NCI-H2196 (cell line): ENCODE measurements around the gene ETV3L.

Source experiments
- DNase-seq: peaks from one replicate; lab custom pipeline; 2025; ENCODE audit not compliant: unreplicated experiment; lab: John Stamatoyannopoulos, UW

The ETV3L gene

DNA sequence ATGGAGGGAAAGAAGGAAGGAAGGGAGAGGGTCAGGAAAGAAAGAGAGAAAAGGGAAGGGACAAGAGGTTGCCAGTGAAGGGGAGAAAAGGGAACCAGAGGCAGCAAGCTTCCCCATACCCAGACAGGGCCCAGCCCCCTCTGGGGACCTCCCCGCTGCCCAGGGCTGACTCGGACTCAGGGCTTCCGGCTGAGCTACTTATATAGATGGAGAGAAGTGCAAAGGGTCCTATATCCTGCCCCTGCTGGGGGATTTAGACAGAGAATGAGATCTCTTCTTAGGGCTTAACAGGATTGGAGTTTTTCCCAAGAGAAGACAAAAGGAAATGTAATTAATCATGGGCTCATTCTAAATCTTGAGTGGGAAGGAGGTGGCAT is at the start of gene ETV3L:
TSS of gene ETV3L (minus strand) at position 176 of the 377 bp plus-strand sequence. CDS start 285 bp downstream, outside the sequence.
- no peak for DNase-seq

GRCh38 chr1:157147906-157148700 is 48.5 kb upstream of the ETV3L start:
- DNase-seq = no peak

GRCh38 chr1:157147037-157147436 is 47.4 kb upstream of the ETV3L start:
- no peak for DNase-seq

DNA sequence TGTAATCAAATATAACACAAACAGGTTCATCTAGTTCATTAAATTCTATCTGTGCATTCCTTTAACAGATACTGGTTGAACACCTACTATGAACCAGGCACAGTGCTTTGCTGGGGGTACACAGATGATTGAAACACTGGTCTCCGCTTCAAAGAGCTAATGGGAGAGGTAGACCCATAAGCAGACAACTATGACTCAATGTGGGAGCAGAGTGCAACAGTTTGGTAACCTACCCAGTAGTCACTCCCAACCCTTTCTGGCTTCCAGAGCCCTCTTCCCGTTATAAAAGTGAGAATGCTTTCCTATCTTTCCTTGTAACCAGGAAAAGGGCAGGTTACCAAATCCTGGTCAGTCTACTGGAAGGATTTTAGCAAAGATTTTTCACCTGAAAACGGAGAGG is 46.6 kb upstream of the ETV3L start:
- no peak for DNase-seq

GRCh38 chr1:157145076-157145475 is 45.5 kb upstream of the ETV3L start:
- no peak for DNase-seq

- DNase-seq = no peak
Measured at GRCh38 chr1:157144509-157144908, 44.9 kb upstream of the ETV3L start.

DNA sequence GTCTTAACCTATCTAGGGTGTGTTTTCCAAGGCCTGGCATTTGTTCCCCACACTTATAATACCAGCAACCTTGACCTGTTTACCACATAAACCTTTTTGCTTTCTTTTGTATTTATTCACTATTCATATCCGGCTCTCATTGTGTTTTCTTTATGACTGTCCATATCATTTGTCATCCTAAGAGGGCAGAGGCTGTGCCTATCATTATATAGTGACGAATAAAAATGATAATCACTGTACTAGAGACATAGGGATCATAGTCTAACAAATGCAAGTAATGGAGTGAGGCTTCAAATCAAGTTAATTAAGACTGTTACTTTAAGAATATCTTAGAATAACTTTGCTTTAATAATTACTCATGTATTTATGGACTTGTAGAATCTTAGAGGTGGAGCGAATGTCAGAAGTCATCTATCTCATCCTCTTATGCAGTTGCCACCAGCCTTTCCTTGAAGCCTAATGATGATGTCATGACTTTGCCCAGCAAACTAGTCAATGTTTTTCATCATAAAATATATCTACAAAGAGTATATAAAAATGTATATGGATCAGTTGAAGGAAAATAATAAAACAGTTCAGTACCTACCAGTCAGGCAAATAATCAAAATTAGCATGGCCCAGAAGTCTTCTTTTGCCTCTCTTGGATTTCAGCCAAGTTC is 43.3 kb upstream of the ETV3L start:
- DNase-seq = no peak

DNA sequence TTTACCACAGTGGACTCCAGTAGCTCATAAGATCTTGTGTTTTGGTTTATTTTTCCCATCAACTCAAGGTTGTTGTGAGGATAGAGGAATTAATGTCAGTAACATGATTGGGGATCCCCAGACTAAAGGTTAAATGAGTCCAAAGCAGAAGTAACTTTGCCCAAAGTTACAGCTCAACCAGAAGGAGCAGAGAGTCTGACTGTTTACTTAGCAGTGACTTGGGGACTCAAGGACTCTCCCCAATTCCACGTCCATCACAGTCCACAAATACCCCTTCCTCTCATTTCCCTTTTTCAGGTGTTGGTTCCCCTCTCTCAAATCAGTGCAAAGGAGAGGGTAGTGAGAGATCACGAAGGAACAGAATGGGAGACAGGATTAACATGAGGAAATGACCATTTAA is 42.6 kb upstream of the ETV3L start:
- DNase-seq = no peak

DNA sequence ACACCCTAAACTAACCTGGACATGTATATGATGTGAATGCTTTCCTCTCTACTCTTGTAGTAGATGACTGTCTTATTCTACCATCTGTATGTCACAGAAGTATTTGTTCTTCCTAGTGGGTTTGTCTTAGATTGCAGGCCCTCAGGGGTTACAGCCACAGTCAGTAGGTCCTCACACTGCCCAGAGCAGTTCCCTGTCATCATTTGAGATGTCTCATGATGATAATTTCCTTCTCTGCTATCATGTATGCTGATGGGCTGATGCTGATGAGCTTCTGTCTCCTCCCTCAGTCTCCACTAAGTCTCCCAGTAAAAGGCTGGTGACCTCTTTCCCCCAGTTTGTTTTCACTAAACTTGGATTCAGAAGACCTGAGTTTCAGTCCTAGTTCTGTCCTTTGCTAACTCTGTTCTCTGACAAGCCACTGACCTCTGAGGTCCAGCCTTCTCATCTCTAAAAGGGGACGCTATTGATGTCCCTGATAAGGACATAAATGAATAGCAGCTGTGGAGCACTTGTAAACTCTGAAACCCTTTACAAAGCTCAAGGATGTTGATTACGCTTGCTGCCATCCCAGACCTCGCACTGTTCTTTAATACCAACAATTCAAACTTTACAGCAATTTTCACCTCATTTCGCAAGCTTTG is 41.7 kb upstream of the ETV3L start:
- DNase-seq = no peak

DNA sequence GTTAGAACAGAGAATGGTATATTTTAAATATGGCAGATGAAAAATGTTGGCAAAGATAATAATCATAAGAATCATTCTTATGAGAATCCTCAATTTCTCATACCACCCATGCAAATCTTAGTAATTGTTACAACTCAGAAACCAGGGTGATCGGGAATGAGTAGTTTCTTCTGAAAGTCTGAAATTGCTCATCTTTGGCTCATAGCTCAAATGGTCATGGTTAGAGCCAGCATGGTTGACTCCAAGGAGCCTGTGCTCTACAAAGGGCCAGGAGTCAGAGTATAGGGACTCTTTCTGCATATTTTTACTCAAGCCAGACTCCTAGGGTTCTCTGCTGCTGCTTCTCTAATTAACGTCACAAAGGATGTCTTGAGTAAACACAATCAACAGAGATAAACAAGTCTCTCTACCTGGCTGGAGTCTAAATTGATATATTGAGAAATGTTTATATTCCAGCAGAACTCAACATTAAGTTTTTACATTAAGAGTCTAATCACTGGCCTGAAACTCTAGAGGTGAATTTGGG is 40.5 kb upstream of the ETV3L start:
- no peak for DNase-seq

GRCh38 chr1:157139052-157139715 is 39.6 kb upstream of the ETV3L start:
- no peak for DNase-seq

DNA sequence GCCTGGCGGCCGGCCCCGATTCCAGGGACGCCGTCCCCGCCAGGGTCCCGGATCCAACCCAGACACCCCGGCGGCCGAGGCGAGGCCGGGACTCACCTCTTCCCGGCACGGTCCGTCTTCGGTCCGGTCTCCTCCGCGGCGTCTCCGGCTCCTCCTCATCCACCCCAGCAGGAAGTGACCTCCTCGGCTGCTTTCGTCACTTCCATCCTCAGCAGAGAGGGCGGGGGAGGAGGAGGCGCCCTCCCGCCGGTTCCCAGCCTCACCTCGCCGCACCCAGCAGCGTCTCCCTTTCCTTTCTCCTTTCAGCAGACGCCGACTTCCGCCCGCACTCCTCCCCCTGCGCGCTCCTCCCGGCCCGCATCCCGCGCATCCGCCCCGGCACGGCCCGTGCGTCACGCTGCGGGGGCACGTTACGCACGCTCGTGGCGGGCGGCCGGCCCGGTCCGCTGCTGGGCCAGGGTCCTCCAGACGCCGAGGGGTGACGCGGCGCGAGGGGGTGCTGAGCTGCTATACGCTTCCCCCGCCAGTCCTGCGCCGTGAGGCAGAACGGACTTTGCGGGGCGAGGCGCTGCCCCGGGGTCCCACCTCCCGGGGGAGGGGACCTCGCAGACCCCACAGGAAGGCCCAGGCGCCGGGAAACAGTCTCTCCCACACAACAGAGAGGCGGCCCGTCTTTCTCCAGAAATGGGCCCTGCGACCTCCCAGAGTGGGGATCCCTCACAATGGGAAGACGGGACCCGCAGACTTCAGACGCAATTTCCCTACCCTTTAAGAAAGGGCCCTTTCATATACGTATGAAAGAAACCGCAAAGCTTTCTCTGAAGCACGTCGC is 38.8 kb upstream of the ETV3L start, which contains the start of gene ETV3:
TSS of gene ETV3 (minus strand) at position 176 of the 832 bp plus-strand sequence. CDS start 2,043 bp downstream, outside the sequence.
- peak; percentile 95 for DNase-seq

- no peak for DNase-seq
Measured at GRCh38 chr1:157137408-157138219, 38.0 kb upstream of the ETV3L start.

DNA sequence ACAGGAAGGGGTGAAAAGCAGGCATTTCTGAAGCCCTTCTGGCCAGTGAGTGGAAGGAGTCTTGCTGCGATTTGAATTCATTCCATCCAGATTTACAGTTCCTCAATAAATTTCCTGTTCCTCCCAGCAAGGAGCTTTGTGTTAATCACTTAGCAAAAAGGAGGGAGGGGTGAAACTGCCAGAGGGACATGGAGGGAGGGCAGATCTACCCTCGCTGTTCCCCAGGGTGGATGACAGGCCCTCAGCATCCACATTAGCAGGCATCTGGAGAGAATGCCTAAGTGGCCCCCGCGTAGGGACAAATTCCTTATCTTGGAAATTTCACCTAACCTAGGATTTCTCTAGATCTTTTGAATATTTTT is 37.4 kb upstream of the ETV3L start:
- no peak for DNase-seq

GRCh38 chr1:157136133-157136532 is 36.5 kb upstream of the ETV3L start:
- no peak for DNase-seq

GRCh38 chr1:157135646-157136045 is 36.0 kb upstream of the ETV3L start:
- peak; percentile 13 for DNase-seq

DNA sequence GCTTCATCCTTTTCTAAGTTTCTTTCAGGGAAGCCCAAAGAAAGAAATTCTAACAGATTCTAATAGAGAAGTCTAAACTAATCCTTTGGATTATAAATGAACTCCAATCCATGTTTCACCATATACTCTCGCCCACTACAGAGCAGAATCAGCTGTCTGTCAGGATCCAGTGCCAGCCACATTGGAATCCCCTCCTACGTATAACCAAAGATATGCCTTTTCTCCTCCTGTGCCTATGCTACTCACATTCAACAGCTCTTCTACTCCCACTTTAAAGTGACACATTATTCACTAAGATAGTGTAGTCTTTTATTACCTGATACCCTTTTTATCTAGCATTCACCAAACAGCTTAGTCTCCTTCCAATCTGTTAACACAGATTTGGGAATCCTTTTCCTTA is 35.5 kb upstream of the ETV3L start:
- DNase-seq = no peak

DNA sequence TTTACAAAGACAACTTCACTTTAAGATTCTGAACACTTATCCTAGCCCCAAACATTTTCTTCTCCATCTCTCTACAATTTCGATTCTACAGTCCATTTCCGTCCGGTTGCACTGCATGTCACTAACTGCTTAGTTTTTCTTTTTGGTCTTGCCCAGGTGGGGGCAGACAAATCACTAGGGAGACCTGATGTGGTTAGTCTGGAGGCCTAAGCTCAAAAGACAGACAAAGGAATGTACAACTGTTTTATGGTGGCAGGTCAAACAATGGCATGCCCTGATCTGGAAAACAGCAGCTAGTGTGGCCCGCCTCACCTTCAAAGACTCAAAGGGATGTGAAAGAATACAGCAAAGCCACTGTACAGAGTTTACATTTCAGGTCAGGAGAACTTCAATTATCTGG is 34.8 kb upstream of the ETV3L start:
- no peak for DNase-seq

GRCh38 chr1:157133426-157133825 is 33.8 kb upstream of the ETV3L start:
- DNase-seq = no peak
